H1 (cell line): ENCODE measurements around the gene SLC6A8. TPM values are rescaled to one million over a fixed set of nuclear protein-coding genes. Genes with fewer than 3 reads are reported as not detected.

Experiments
- CTCF ChIA-PET: fragments of 300-600 bp; sonication (Branson Sonifier 250); formaldehyde crosslinking; loops from one replicate; lab custom pipeline; 2021; ENCODE audit not compliant: partially characterized antibody; lab: Charles Lee
- POLR2A ChIA-PET: fragments of 300-600 bp; sonication (Branson Sonifier 250); formaldehyde crosslinking; loops from one replicate; lab custom pipeline; 2021; ENCODE audit warnings: inconsistent platforms; ENCODE audit not compliant: partially characterized antibody; lab: Charles Lee
- DNase-seq, 2 experiments: peaks; one replicate each; pipeline versions ENCODE4 v3.0.0 to v3.0.0-alpha.2; 2010 to 2022; ENCODE audit warnings: low spot score in 2 of 2, low read depth in 1 of 2, mixed read lengths in 1 of 2
- FAIRE-seq: peaks from 2 replicates; lab custom pipeline; 2011; peaks lifted over from hg19 to GRCh38; lab: Jason Lieb, UNC
- H2AFZ ChIP-seq: 2 replicates; pipeline ENCODE4 v1.8.1; 2012; ENCODE audit warnings: low read length, inconsistent platforms
- H2AK5ac ChIP-seq: 2 replicates; pipeline ENCODE4 v1.6.1; 2013; ENCODE audit warnings: low read depth, low read length
- H2BK120ac ChIP-seq: replicated peaks from 2 replicates; pipeline ENCODE3; 2013; ENCODE audit warnings: low read depth, low read length, inconsistent platforms
- H2BK12ac ChIP-seq: 2 replicates; pipeline ENCODE4 v1.6.1; 2013; ENCODE audit warnings: low read depth, low read length
- H2BK15ac ChIP-seq: 2 replicates; pipeline ENCODE4 v1.6.1; 2013; ENCODE audit warnings: low read length
- H2BK20ac ChIP-seq: 2 replicates; pipeline ENCODE4 v1.6.1; 2013; ENCODE audit warnings: low read length
- H2BK5ac ChIP-seq: 2 replicates; pipeline ENCODE4 v1.6.1; 2013; ENCODE audit warnings: low read depth, low read length
- H3K14ac ChIP-seq: 2 replicates; pipeline ENCODE4 v1.6.1; 2013; ENCODE audit warnings: inconsistent platforms; ENCODE audit not compliant: insufficient read length
- H3K18ac ChIP-seq: 2 replicates; pipeline ENCODE4 v1.6.1; 2013; ENCODE audit warnings: low read length; ENCODE audit errors: extremely low read depth
- H3K23ac ChIP-seq: 2 replicates; pipeline ENCODE4 v1.6.1; 2013; ENCODE audit warnings: inconsistent platforms; ENCODE audit not compliant: insufficient read length
- H3K23me2 ChIP-seq: 2 replicates; pipeline ENCODE4 v1.6.1; 2013; ENCODE audit warnings: low read depth, low read length
- H3K27ac ChIP-seq: 2 replicates; pipeline ENCODE4 v1.6.1; 2011; ENCODE audit warnings: low read depth, low read length, inconsistent platforms
- H3K27me3 ChIP-seq, 4 experiments: replicated peaks in 1 of 4; 1 replicate in 1 of 4; 2 replicates in 3 of 4; pipeline versions ENCODE4 v1.6.1 to v1.8.1; 2011 to 2013; ENCODE audit warnings: low read length in 3 of 4, mild to moderate bottlenecking in 3 of 4, inconsistent platforms in 2 of 4, mixed read lengths in 2 of 4, moderate library complexity in 1 of 4; ENCODE audit not compliant: control insufficient read depth in 3 of 4, insufficient read depth in 3 of 4; ENCODE audit errors: extremely low read depth in 1 of 4
- H3K36me3 ChIP-seq, 4 experiments: 2 replicates each; pipeline versions ENCODE4 v1.6.1 to v1.8.1; 2011 to 2013; ENCODE audit warnings: mild to moderate bottlenecking in 4 of 4, low read length in 3 of 4, moderate library complexity in 2 of 4, control low read depth in 1 of 4, inconsistent platforms in 1 of 4; ENCODE audit not compliant: insufficient read depth in 4 of 4, control insufficient read depth in 2 of 4
- H3K4ac ChIP-seq: replicated peaks from 2 replicates; pipeline ENCODE3; 2013; ENCODE audit warnings: low read length, low read depth, mixed read lengths, inconsistent platforms; ENCODE audit not compliant: insufficient read length
- H3K4me1 ChIP-seq, 4 experiments: replicated peaks in 1 of 4; 1 replicate in 1 of 4; 2 replicates in 3 of 4; pipeline versions ENCODE4 v1.6.1 to v1.8.1; 2011 to 2013; ENCODE audit warnings: low read length in 3 of 4, inconsistent platforms in 2 of 4, mixed read lengths in 1 of 4; ENCODE audit not compliant: insufficient read depth in 4 of 4, control insufficient read depth in 3 of 4
- H3K4me2 ChIP-seq, 2 experiments: 2 replicates each; pipeline versions ENCODE4 v1.6.1 to v1.8.1; 2011 to 2013; ENCODE audit warnings: low read depth in 2 of 2, low read length in 2 of 2, control low read depth in 1 of 2, inconsistent platforms in 1 of 2, mild to moderate bottlenecking in 1 of 2; ENCODE audit not compliant: insufficient read depth in 1 of 2
- H3K4me3 ChIP-seq, 4 experiments: fragments of 200-600, 300-600 bp in 1 of 4; sonication (generic), shearing (Covaris generic), sonication (Bioruptor Twin) in 1 of 4; 2 replicates each; pipeline versions ENCODE4 v1.5.1 to v1.8.1; 2011 to 2016; ENCODE audit warnings: low read length in 4 of 4, low read depth in 3 of 4, control low read depth in 2 of 4, inconsistent platforms in 2 of 4, mild to moderate bottlenecking in 2 of 4, mixed read lengths in 1 of 4, moderate library complexity in 1 of 4; ENCODE audit not compliant: insufficient read depth in 2 of 4; ENCODE audit errors: extremely low read depth in 1 of 4
- H3K56ac ChIP-seq: replicated peaks from 2 replicates; pipeline ENCODE3; 2013; ENCODE audit warnings: low read depth, mild to moderate bottlenecking, mixed read lengths, low read length, inconsistent platforms; ENCODE audit not compliant: insufficient read length
- H3K79me1 ChIP-seq: 2 replicates; pipeline ENCODE4 v1.6.1; 2013; ENCODE audit warnings: low read depth, low read length, control low read depth
- H3K79me2 ChIP-seq, 2 experiments: 2 replicates each; pipeline versions ENCODE4 v1.6.1 to v1.8.1; 2012 to 2013; ENCODE audit warnings: low read length in 2 of 2, mild to moderate bottlenecking in 2 of 2, inconsistent platforms in 1 of 2; ENCODE audit not compliant: insufficient read depth in 2 of 2, control insufficient read depth in 1 of 2
- H3K9ac ChIP-seq, 4 experiments: replicated peaks in 1 of 4; 1 replicate in 1 of 4; 2 replicates in 3 of 4; pipeline versions ENCODE4 v1.6.1 to v1.8.1; 2011 to 2013; ENCODE audit warnings: low read depth in 3 of 4, low read length in 3 of 4, control low read depth in 2 of 4, mild to moderate bottlenecking in 2 of 4, moderate library complexity in 2 of 4, inconsistent platforms in 1 of 4; ENCODE audit errors: extremely low read depth in 1 of 4
- H3K9me3 ChIP-seq, 2 experiments: 2 replicates each; pipeline versions ENCODE4 v1.6.1 to v1.8.1; 2012 to 2013; ENCODE audit warnings: mild to moderate bottlenecking in 2 of 2, moderate library complexity in 2 of 2, control low read depth in 1 of 2, inconsistent platforms in 1 of 2, low read depth in 1 of 2, low read length in 1 of 2, mixed read lengths in 1 of 2; ENCODE audit not compliant: insufficient read depth in 2 of 2
- H4K20me1 ChIP-seq, 2 experiments: replicated peaks in 1 of 2; 2 replicates each; pipeline versions ENCODE3 to v1.8.1; 2011 to 2013; ENCODE audit warnings: inconsistent platforms in 2 of 2, low read length in 2 of 2, mild to moderate bottlenecking in 1 of 2; ENCODE audit not compliant: insufficient read depth in 2 of 2, control insufficient read depth in 1 of 2
- H4K5ac ChIP-seq: 2 replicates; pipeline ENCODE4 v1.6.1; 2013; ENCODE audit warnings: low read length, low read depth, mixed read lengths, inconsistent platforms; ENCODE audit not compliant: insufficient read length
- H4K8ac ChIP-seq: 2 replicates; pipeline ENCODE4 v1.8.0; 2013; ENCODE audit warnings: mild to moderate bottlenecking, moderate library complexity, low read length, inconsistent platforms; ENCODE audit not compliant: insufficient read depth; ENCODE audit errors: extremely low read depth
- H4K91ac ChIP-seq: replicated peaks from 2 replicates; pipeline ENCODE3; 2013; ENCODE audit warnings: low read length, mixed read lengths, inconsistent platforms; ENCODE audit not compliant: insufficient read length
- CHD2 ChIP-seq: IDR thresholded peaks from 2 replicates; pipeline ENCODE4 v1.6.1; 2012; ENCODE audit warnings: low read length, improper control_type of control experiment
- EGR1 ChIP-seq: IDR thresholded peaks from 2 replicates; pipeline ENCODE4 v1.6.1; 2011; ENCODE audit warnings: low read depth, low read length, borderline replicate concordance
- KDM1A ChIP-seq: fragments of 200-600, 300-600 bp; sonication (generic); IDR thresholded peaks from 2 replicates; pipeline ENCODE4 v1.7.1; 2016; ENCODE audit warnings: mild to moderate bottlenecking, low read length, borderline replicate concordance
- RBBP5 ChIP-seq: IDR thresholded peaks from 2 replicates; pipeline ENCODE4 v1.7.1; 2012; ENCODE audit warnings: low read depth, mild to moderate bottlenecking, inconsistent platforms, low read length, moderate library complexity, borderline replicate concordance
- SIN3A ChIP-seq, 2 experiments: IDR thresholded peaks in 1 of 2; conservative IDR thresholded peaks in 1 of 2; 2 replicates each; pipeline ENCODE4 v1.6.1; 2011 to 2012; ENCODE audit warnings: low read length in 2 of 2, improper control_type of control experiment in 1 of 2, low read depth in 1 of 2, mild to moderate bottlenecking in 1 of 2
- YY1 ChIP-seq: IDR thresholded peaks from 2 replicates; pipeline ENCODE4 v1.6.1; 2011; ENCODE audit warnings: low read depth, mild to moderate bottlenecking, low read length
- ZNF274 ChIP-seq: IDR thresholded peaks from 2 replicates; pipeline ENCODE4 v1.7.0; 2012; ENCODE audit warnings: low read length, borderline replicate concordance; ENCODE audit errors: extremely low read depth
- WGBS, 2 experiments: shearing (Covaris generic) in 1 of 2; methylation state at CpG; one replicate each; pipeline versions ENCODE4 v1.1.6 to v1.1.7; 2013 to 2015; ENCODE audit warnings: low lambda C conversion rate in 2 of 2, mixed read lengths in 2 of 2, inconsistent platforms in 1 of 2, low coverage in 1 of 2, missing lambda C conversion rate in 1 of 2; ENCODE audit not compliant: insufficient replicate concordance in 2 of 2, insufficient coverage in 1 of 2, insufficient read length in 1 of 2; ENCODE audit errors: extremely low coverage in 1 of 2, missing lambda C conversion rate in 1 of 2; 5-methylcytosine and 5-hydroxymethylcytosine counted together
- polyA plus RNA-seq, 7 experiments: library from polyadenylated mRNA; depleted of rRNA in 3 of 7; stranded (reverse) in 5 of 7; unstranded in 2 of 7; fragments of >200 nt in 5 of 7; fragments of 200-250 nt in 2 of 7; gene quantifications; 1 replicate in 5 of 7; 2 replicates in 1 of 7; 4 replicates in 1 of 7; pipeline versions ENCODE4 v1.2.1 to v1.2.3, GENCODE V29; 2011 to 2013; ENCODE audit warnings: missing spikeins in 2 of 7, mixed read lengths in 2 of 7
- total RNA-seq: library from RNA; stranded (reverse); fragmentation: NEBNext Ultra II Directional; extraction: Animal tissue kit (Norgen Biotek cat#: 25700); gene quantifications from 2 replicates; pipeline ENCODE4 v1.2.1, GENCODE V29; 2021

Gene SLC6A8
- total and polyA plus RNA-seq, 2 of the 8 experiments (the other 6 are each of a cell fraction or from before 2014, with no cell fraction given): 87.7 to 94.7 TPM

DNA sequence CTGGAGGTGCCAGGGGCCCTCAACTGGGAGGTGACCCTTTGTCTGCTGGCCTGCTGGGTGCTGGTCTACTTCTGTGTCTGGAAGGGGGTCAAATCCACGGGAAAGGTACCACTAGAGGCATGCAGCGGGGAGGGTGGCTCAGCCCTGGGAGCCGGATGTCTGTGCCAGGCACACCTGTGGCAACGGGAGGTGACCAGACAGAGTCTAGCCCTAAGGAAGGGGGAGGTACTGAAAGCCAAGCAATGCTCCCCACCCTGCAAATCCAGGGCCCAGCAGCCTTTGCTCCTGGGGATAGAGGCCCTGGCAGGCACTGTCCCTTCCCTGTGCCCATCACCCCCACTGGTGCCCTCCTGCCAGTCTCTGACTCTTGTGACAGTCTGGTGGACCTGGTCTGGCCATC, 4.3 kb downstream of the SLC6A8 start:
- no peak overlapping the region for H3K4me3 ChIP-seq
- POLR2A ChIA-PET: interaction anchor here (0.8 to 1.2 kb wide), 3 partner anchors 13 to 22 kb away, joined by 3 to 5 read pairs (median 4); no protein-coding TSS in a partner anchor
- no peak overlapping the region for H3K4me2 ChIP-seq
- H3K23me2 ChIP-seq: no peaks in the 10 kb centered on the region
- no peak overlapping the region for H2AFZ ChIP-seq
- peaks cover 0 to 13% of the 10 kb centered on the region in 2 experiments; a peak in 3 of 4 replicates for H3K79me2 ChIP-seq
- FAIRE-seq (no peak), DNase-seq (no peak)
- CTCF ChIA-PET: interaction anchor here (1.8 kb wide), 1 partner anchor 16 kb away, joined by 6 read pairs; no protein-coding TSS in a partner anchor
- no peaks in the 10 kb centered on the region for H3K27me3 ChIP-seq
- H3K4ac ChIP-seq: no peak overlapping the region
- no peak overlapping the region for H4K91ac ChIP-seq
- no peak overlapping the region for H3K18ac ChIP-seq
- no peak overlapping the region for H2AK5ac ChIP-seq
- no peak overlapping the region for H2BK120ac ChIP-seq
- H4K20me1 ChIP-seq: peaks cover 2 to 4% of the 10 kb centered on the region in 2 experiments
- no peak overlapping the region for H3K23ac ChIP-seq
- H3K36me3 ChIP-seq: peaks cover 0 to 44% (median 12%) of the 10 kb centered on the region in 4 experiments; a peak in 5 of 8 replicates
- no peak overlapping the region for H3K27ac ChIP-seq
- H3K4me1 ChIP-seq: peaks cover 0 to 12% (median 2%) of the 10 kb centered on the region in 4 experiments; a peak in 4 of 7 replicates
- WGBS, 2 experiments: no CpG with 5 or more reads among the region's 4 CpGs
- no peaks in the 10 kb centered on the region for H3K9me3 ChIP-seq
- no peak overlapping the region for H2BK12ac ChIP-seq
- H3K9ac ChIP-seq: no peak overlapping the region
- H4K8ac ChIP-seq: no peak overlapping the region
- H2BK5ac ChIP-seq: no peak overlapping the region
- no peak overlapping the region for H3K14ac ChIP-seq
- H2BK20ac ChIP-seq: no peak overlapping the region
- no peaks in the 10 kb centered on the region; the same call in 1 of the 2 replicates for H3K79me1 ChIP-seq
- no peak overlapping the region for H2BK15ac ChIP-seq
- H4K5ac ChIP-seq: no peak overlapping the region
- H3K56ac ChIP-seq: no peak overlapping the region
- TF ChIP-seq EGR1 (no peak), CHD2 (no peak), RBBP5 (no peak), SIN3A (conservative IDR thresholded peaks at IDR 0.05 in 1 of 2, IDR thresholded peaks at IDR 0.05 in 1 of 2; ENCODE audit: low read depth in 1 of 2, low read length in 2 of 2) (no peak), ZNF274 (no peak), KDM1A (no peak), YY1 (no peak)
